Colon (tissue), 2 donors: ENCODE results near the gene IL27RA.
"Not testable (repeated sequence)": the region's sequence is repeated elsewhere in the genome, so short reads cannot be mapped to it uniquely, and the experiment has no call there.

ENCODE experiments used
- FAIRE-seq: peaks from 2 replicates; lab custom pipeline; 2012; peaks lifted over from hg19 to GRCh38; lab: Jason Lieb, UNC
- donor health status: control.
- donor health status: control.

The IL27RA gene

DNA sequence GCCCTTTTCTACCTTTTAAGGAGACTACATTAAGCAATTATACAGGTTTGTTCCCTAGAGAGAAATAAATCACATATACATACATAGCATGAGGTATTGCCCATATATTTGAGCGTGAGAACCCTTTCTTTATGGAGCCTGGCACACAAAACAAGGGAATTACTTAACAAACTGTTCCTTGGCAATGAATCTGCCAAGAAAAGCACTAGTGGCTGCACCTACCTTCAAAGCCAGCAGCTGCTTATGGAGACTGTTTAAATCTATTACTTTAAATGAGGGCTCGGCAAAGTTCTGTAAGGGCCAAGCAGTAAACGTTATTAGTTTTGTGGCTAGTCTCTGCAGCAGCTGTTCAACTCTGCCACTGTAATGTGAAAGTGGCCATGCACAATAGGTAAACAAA lies 32.5 kb upstream of the IL27RA start:
- no peak for FAIRE-seq

DNA sequence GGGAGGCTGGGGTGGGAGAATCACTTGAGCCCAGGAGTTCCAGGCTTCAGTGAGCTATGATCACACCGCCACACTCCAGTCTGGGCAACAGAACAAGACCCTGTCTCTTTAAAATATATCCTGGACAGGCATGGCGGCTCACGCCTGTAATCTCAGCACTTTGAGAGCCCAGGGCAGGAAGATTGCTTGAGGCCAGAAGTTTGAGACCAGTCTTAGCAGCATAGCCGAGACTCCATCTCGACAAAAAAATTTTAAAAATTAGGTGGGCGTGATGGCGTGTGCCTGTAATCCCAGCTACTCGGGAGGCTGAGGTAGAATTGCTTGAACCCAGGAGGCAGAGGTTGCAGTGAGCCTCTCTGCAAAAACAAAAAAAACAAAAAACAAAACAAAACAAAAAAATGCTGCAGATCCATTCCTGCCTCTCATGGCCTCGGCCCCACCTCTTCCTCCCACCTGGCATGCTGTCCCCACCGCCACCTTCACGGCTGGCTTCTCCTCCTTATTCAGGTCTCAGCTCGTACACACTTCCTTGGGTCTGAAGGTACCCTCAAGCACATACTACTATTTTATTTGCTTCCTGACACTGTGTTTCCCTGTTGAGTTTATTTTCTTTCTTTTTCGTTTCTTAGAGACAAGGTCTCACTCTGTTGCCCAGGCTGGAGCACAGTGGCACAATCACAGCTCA lies 30.7 kb upstream of the IL27RA start:
- FAIRE-seq: no peak

- FAIRE-seq: no peak
These were observed 28.9 kb upstream of the IL27RA start for GRCh38 chr19:14002571-14003250.

DNA sequence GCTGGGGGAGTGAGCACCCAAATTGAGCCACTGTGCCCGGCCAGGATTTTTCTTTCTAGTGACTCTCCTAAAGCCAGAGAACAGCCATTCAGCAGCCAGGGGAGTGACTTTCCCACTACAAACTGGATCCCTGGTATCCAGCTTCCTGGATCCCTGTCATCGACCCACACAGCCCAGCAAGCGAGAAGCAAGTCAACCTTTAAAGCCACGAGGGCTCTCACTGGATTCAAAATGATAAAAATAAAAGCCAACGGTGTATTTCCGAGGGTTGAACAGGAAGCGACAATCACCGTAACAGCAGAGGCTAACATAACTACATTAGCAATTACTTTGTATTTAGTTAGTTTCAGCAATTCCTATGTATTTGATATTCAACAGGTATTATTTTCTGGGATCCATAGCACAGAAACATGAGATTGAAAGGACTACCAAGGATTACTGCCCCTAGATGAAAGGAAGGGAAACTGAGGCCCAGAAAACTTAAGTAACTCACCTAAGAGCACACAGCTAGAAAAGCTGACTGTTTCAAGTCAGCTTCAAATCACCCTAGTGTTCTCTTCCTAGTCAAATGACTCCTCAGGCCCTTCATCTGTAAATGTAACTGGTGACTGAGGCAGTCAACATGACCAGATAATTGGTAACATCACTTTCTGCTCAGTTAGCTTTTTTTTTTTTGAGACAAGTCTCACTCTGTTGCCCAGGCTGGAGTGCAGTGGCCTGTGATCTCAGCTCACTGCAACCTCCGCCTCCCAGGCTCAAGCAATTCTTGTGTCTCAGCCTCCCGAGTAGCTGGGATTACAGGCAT lies 28.1 kb upstream of the IL27RA start:
- no peak for FAIRE-seq

DNA sequence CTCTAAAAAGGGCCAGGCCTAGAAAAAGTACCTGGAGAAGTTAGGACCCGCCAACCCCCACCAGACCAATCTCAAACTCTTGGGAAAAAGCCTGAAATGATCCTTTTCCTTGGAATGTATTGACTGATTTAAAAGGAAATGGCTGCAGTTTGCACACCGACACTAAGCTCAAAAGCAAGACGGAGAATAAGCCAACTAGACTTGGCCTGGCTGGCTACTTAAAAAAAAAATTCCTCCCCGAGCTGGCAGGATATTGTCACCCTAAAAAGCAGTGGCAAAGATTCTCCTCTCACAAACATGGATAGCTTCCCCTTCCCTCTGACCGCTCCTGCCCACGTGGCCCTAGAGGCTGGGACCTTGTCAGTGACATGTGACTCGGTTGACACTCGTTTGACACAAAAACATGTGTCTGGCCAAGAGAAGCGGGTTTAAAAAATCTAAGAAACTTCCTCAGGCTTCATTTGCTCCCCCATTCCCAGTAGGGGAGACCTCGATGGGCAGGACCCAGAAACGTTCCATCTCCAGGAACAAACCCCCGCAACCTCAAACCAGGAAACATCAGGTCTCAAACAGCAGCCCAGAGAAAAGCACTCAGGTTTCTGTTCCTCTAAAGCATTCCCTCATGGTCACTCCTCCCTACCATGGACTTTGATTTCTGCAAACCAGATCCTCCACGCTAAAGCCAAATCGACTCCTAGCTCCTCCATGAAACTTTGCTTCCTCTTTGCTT lies 26.8 kb upstream of the IL27RA start:
- FAIRE-seq: no peak

DNA sequence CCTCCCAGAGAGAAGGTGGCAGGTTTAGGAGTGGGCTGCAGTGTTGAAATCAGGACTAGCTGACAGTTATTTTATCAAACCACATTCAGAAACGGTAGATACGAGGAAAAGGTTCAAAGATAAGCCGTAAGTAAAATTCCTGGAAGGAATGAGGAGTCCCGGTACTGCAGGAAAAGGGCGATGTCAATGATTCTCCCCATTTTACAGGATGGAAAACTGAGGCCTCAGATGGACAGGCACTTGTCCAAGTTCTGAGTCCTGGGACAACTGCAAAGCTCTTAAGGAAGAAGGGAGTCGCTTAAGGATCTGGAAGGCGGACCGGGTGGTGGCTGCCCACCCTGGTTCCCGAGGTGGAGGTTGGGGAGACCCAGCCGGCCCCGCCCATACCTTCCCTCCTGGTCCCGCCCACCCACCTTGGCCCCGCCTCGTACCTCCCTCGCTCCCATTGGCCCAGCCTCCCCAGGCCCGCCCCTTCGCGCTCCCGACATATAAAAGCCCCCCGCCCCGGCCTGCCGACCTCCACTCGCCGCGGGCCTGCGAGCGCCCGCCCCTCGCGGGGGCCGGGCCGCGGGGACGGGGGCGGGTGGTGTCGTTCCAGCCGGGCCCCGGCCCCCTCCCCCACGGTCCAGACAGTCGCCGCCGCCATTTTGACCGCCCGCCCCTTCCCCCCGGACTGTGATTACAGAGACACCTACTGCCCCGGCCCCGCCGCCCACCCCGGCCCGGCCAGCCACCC lies 26.0 kb upstream of the IL27RA start:
- no peak for FAIRE-seq

- FAIRE-seq: peak; percentile 80
These were observed 25.3 kb upstream of the IL27RA start, which contains the start of gene RFX1 for GRCh38 chr19:14006085-14006765. TSS of gene RFX1 (minus strand) at chr19:14006320. CDS start at chr19:13993843, 12,477 bp downstream.

DNA sequence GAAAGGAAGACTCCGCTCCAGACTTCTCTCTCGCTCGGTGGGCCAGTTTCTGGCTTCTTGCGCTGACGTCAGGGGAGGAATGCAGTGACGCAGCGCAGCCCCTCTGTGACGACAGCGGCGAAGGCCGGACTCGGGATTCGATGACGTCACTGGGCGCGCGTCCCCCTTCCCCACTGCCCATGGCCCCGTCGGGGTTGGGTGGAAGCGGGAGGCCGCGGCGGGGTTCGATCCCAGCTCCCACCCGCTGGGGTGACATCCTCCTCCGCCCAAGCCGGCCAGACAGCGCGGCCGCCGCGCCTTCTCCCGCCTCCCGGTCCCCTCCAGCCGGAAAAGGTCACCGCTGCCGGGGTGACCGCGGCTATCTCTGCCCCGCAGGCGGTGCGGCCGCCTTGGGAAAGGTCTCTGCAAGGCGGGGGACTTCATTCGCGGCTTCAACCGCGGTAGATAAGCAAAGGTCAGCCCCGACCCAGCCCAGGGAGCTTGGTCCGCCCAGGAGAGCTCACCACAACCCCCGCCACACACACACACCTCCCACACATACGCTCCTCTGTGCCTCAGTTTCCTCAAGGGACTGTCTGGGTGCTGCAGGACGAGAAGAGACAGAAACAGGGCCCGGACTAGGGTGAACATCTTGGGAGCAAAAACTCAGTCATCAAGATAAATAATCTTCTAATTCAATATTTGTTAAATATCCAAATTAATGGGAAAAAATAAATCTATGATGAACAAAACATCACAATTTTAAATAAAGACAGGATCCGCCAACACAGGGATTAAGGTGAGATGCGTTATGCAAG lies 24.6 kb upstream of the IL27RA start:
- no peak for FAIRE-seq

- FAIRE-seq: no peak
These were observed 19.1 kb upstream of the IL27RA start for GRCh38 chr19:14012378-14012915.

DNA sequence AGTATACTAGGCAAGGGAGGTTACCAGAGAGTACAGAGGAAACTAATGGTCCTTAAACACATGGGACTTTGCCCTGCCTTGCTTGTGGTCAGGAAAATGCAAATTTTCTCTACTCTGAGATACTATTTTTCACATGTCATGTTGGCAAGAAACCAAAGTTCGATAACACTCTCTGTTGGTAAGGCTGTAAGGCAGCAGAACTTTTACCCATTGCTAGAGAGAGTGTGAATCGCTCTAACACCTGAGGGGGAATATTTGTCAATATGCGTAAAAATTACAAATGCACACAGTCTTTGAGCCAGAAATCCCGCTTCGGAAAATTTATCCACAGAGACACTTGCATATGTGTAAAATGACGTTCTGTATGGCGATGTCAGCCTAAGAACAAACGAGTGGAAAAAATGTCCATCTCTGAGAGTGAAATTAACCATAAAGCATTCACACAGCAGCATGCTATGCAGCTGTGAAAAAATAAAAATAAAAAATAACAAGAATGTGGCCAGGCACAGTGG lies 16.0 kb upstream of the IL27RA start:
- FAIRE-seq: no peak

DNA sequence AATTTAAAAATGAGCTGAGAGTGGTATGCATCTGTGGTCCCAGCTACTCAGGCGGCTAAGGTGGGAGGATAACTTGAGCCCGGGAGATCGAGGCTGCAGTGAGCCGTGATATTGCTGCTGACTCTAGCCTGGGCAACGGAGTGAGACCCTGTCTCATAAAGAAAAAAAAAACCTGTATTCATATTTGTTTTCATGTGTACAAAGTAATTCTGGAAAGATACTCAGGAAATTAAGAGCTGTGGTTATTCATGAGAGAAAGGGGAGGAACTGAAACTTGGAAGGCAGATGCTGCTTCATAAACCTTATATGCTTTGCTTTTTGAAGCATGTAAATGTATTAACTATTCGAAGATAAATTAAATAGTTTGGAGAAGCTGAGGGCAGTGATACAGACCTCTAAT lies 12.5 kb upstream of the IL27RA start:
- FAIRE-seq: no peak

DNA sequence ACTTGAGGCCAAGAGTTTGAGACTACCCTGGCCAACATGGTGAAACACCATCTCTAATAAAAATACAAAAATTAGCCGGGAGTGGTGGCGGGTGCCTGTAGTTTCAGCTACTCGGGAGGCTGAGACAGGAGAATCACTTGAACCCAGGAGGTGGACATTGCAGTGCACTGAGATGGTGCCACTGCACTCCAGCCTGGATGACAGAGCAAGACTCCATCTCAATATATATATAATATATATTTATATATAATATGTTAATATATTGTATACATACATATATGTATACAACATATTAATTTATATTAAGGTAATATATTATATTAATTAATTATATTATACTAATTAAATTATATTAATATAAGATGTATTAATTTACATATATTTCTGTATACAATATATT lies 11.8 kb upstream of the IL27RA start:
- not testable (repeated sequence) for FAIRE-seq

GRCh38 chr19:14021474-14021873 lies 10.1 kb upstream of the IL27RA start:
- FAIRE-seq: no peak

DNA sequence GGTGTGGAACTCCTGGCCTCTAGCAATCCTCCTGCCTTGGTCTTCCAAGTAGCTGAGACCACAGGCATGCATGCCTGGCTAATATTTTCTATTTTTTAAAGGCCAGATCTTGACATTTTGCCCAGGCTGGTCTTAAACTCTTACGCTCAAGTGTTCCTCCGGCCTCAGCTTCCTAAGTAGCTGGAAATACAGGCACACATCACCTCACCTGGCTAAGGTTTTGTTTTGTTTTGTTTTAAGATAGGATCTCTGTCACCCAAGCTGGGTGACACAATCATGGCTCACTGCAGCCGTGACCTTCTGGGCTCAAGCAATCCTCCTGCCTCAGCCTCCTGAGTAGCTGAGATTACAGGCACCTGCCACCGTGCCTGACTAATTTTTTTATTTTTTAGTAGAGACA lies 9.1 kb upstream of the IL27RA start:
- no peak for FAIRE-seq

DNA sequence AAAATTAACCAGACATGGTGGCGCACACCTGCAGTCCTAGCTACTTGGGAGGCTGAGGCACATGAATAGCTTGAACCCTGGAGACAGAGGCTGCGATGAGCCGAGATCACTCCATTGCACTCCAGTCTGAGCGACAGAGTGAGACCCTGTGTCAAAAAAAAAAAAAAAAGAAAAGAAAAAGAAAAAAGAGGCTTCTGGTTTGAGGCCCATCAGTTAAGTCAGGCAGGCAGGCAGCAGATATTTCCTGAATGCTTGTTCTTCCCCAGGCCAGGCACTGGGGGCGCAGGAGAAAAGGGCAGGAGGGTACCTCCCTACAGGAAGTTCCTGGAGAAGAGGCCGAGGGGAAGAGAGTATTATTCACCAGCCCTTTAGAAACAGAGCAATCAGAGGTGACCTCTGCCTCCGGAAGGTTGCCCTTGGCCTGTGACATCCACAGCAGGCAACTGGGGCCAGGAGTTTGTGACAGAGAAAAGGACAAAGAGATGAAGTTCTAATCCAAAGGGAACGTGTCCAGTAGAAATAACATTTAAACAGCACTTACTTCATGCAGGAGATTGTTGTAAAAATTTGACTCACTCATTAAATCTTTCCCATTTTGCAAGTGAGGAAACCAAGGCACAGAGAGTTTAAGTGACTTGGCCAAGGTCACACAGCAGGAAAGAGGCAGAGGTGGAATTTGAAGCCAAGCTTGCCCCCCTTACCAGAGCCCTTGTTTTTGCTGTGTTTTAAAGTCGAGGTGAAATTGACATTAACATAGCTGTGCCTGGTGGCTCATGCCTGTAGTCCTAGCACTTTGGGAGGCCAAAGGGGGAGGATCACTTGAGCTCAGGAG lies 7.9 kb upstream of the IL27RA start:
- FAIRE-seq: no peak

DNA sequence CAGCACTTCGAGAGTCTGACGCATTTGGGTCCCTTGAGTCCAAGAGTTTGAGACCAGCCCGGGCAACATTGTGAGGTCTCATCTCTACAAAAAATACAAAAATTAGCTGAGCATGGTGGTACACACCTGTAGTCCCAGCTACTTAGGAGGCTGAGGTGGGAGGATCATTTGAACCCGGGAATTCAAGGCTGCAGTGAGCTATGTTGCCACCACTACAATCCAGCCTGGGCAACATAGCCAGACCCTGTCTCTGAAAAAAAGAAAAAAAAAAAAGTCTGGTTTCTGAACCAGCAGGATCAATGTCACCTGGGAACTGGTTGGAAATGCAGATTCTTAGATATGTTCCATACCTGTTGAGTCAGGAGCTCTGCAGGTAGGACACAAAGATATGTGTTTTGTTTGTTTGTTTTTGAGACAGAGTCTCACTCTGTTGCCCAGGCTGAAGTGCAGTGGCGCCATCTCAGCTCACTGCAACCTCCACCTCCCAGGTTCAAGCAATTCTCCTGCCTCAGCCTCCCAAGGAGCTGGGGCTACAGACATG lies 4.8 kb upstream of the IL27RA start:
- not testable (repeated sequence) for FAIRE-seq

- no peak for FAIRE-seq
These were observed 3.6 kb upstream of the IL27RA start, which contains the start of gene RLN3 for GRCh38 chr19:14027856-14028450. TSS of gene RLN3 (plus strand) at chr19:14028148. CDS start at chr19:14028205, 57 bp downstream.

GRCh38 chr19:14028901-14029300 lies 2.7 kb upstream of the IL27RA start:
- FAIRE-seq: no peak
